GM18508 (cell line): ENCODE results near the gene PEAK1.
A peak's percentile ranks its signal among the peaks of the same experiment; 100 is the strongest.
"Not testable (repeated sequence)": the region's sequence is repeated elsewhere in the genome, so short reads cannot be mapped to it uniquely, and the experiment has no call there.

ENCODE experiments used
- ATAC-seq: cut with Tn5 transposase; IDR thresholded peaks from one replicate; pipeline ENCODE4 v1.9.1; 2021; ENCODE audit warnings: moderate number of reproducible peaks; ENCODE audit not compliant: insufficient read depth, unreplicated experiment

The PEAK1 gene

DNA sequence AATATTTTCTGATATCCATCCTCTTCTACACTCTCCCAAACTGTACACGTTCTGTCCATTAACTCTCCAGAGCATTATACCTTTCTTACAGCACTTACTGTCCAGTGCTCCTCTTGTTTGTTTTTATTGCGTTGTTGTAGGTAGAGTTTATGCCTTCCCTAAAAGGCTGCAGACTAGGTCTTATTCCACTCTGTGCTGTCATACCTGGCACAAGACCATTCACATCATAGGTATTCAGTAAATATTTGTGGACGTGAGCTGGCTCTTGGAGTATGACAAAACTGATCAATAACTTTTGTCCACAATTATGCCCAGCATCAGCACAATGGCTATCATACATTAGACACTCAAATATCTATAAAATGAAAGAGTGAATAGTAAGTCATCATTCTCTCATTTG is 5.2 kb upstream of the PEAK1 start:
- ATAC-seq = no peak

DNA sequence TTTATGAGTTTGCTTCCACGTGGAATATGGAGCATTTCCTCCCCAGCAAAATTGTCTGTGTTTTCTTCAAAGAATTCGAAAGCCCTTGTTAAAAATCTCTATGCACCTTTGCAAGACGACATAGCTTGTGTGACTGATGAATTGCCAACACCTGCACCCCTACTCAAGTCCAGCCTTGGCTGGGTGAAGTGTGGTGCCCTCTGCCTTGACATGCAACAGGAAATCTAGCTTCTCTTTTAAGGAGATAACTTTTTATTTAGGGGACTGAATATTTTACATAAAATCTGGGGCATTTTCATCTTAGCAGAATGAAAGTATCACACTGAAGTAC is 1.4 kb upstream of the PEAK1 start:
- no peak for ATAC-seq

DNA sequence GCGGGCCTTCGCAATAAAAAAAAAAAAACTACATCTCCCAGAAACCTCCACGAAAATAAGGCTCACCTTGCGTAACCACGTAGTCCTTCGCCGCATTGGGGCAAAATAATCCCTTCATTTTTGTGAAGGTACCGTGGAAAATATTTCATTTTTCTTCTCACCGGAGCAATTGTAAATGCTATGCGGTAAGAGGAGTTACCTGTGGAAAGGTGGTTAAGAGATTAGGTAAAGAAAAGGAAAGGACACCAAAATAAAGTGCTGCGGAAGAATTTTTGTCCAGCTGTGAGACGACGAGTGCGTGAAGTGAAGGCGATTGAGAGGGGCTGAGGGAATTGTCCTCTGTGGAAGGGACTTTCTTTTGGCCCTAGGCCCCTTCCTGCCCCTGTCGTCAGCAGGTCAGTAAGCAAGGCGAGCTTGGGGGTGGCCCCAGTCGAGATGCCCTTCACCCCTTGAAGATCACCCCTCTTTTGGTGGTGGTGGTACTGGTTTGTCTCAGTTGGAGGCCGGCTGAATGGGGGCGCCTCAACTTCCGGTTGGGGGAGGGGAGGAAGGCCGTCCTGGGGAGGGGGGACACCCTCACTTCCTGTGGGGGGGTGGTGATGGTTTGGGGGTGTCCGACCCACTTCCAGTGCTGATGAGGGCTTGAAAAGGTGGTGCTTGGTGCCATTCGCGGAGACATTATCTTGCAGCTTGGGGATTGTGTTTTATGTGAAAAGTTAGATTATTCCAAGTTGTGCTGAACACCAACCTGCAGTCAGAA is 886 bp upstream of the PEAK1 start, which contains the start of gene HMG20A:
TSS of gene HMG20A (plus strand) at position 279 of the 760 bp plus-strand sequence. CDS start 37,520 bp downstream, outside the sequence.
- peak; percentile 28 for ATAC-seq

- ATAC-seq = no peak
These were observed 703 bp downstream of the PEAK1 start for GRCh38 chr15:77418966-77419835.

DNA sequence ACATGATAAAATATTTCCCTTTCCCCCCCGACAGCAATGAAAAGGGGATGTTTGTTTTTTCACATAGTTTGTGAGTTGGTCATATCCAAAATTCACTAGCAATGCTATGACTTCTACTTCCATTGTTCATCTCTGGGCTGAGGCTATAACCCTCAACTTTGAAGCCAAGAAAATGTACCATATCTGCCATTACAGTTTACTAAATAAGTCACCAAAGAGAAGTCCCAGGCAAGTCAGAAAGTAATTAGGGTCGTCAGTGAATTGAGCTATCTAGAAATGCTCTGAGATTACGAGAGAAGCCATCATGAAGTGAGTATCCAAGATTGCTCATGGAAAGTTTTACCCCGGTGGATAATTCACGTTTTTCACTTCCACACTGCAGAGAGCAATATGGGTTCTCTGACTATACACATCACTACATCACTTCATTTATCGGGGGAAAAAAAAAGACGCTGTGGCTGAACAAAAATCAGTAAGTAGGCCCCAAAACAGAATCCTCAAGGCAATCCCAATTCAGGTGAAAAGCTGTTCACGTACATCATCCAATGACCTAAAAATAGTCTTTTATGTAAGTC is 1.4 kb downstream of the PEAK1 start:
- ATAC-seq = no peak

DNA sequence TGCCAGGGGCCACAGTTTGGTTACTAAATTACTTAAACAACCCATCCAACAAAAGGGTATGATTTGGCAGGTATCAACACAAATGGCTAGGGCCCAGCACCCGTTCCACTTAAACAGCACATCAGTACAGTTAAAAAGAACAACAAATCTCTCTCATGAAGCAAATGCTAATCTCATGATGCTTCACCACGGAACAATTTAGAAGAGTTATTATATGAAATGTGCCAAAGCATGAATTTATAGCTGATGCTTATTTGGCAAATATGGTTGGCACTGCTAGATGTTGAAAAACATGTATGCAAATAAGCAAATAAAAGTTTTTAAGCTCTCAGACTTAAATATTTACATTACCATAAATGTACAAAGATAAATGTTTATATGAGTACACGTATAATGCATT is 2.3 kb downstream of the PEAK1 start:
- no peak for ATAC-seq

- no peak for ATAC-seq
These were observed 3.0 kb downstream of the PEAK1 start for GRCh38 chr15:77416954-77417353.

GRCh38 chr15:77416148-77416455 is 3.8 kb downstream of the PEAK1 start:
- no peak for ATAC-seq

DNA sequence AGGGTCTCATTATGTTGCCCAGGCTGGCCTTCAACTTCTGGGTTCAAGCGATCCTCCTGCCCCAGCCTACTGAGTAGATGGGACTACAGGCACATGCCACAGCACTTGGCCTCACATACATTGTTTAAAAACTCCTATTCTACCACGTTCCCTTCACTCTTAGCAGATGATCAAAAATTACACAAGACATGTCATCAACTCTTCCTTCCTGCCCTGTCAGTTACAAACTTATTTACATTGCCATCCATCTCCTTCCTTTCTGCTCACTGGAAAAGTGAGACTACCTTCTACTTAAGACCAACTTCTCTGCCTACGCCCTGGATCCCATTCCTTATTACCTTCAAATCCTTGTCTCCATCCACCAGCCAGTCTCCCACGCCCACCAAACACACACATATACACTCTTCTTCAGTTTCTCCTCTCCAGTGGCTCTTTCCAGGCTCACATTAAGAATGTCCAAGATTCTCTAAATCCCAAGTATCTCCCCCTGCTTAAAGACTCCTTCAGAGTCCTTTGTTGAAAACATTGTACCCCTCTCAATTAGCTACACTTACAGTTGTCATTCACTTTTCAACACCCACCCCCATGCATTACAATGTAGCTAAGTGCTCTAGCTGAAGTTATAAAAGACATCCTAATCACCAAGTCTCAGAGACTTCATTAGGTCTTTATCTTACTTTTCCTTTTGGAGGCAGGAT is 4.3 kb downstream of the PEAK1 start:
- ATAC-seq = no peak

DNA sequence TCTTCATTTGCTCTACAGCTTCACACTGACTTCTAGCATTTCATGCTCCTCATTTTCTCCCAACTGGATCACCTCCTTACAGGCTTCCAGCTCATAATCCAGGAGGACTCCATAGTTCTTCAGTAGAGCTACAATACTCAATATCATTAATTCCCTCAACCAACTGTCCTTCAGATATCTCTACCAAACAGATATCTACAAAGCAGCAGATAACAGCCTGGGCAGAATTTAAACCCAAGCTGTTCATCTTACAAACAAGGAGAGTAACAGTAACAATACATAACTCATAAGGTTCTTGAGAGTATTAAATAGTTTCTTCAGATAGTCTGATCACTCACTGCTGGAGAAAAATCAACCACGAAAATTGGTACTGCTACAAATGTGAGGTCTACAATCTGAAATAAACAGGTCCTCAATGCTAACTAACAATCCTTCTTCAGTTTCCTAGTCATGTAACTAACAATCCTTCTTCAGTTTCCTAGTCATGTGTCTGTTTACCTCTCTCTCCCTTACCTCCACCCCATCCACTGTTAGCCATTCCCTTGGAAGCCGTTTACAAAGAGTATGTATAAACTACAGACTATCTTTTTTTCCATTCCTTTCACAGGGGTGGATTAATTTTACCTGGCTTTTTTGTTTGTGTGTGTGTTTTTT is 5.0 kb downstream of the PEAK1 start:
- ATAC-seq = no peak

GRCh38 chr15:77413699-77414349 is 6.1 kb downstream of the PEAK1 start:
- ATAC-seq = no peak

- no peak for ATAC-seq
These were observed 6.8 kb downstream of the PEAK1 start for GRCh38 chr15:77412972-77413698.

DNA sequence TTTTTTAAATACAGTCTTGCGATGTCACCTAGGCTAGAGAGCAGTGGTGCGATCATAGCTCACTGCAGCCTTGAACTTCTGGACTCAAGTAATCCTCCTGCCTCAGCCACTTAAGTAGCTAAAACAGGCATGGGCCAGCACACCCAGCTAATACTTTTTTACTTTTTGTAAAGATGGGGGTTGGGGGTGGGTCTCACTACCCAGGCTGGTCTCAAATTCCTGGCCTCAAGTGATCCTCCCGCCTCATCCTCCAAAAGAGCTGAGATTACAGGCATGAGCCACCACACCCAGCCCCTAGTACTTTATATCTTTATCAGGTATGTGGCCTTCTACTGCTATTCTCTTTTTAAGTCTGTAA is 8.3 kb downstream of the PEAK1 start:
- ATAC-seq = no peak

GRCh38 chr15:77410701-77411618 is 8.9 kb downstream of the PEAK1 start:
- no peak for ATAC-seq

GRCh38 chr15:77410157-77410500 is 9.8 kb downstream of the PEAK1 start:
- not testable (repeated sequence) for ATAC-seq

DNA sequence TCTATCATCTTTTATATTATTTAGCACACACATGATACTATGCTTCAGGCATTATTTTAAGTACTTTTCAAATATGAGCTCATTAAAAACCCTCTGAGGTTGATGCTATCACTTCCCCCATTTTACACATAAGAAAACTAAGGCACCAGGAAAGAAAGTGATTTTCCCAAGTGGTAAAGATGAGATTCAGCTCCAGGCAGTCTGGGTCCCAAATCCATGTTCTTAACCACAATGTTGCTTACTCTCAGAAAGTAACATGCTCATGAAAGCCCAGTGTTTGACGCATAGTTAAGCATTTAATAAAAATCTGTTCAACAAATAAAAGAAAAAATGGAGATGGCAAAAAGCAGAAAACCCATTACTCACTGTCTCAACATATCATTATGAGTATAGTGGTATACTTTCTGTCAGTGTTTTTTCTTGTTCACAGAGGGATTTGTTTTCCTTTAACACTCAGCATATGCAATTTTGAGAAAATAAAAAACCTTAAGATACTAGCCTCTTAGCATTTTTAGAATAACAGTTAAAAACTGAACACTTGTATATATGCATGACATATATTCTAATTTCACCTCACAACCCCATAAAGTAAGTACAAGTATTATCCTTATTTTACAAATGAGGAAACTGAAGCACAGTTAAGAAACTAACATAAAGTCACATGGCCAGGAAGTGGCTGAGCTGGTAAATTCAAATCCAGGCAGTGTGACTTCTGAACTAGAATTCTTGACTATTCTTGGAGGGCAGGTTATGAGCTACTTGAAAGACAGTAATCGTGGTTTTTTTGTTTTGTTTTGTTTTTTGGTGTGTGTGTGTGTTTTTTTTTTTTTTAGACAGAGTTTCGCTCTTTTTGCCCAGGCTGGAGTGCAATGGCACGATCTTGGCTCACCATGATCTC is 10.4 kb downstream of the PEAK1 start:
- ATAC-seq = peak; percentile 49

- no peak for ATAC-seq
These were observed 13.1 kb downstream of the PEAK1 start for GRCh38 chr15:77406846-77407245.
